Stomach (tissue), 9 donors: ENCODE results near the gene GNG7. TPM values are rescaled to one million over a fixed set of nuclear protein-coding genes. Genes with fewer than 3 reads are reported as not detected.
"Not testable (repeated sequence)": the region's sequence is repeated elsewhere in the genome, so short reads cannot be mapped to it uniquely, and the experiment has no call there.

Experiments
- DNase-seq, 2 donors: peaks; one replicate each; pipeline versions ENCODE4 v3.0.0 to v3.0.0-alpha.2; 2013 to 2019
- H3K27ac ChIP-seq, 5 donors: fragments of 200-600 bp in 4 of 5; sonication (generic) in 4 of 5; one replicate each; pipeline ENCODE4 v1.5.1; 2013 to 2019; ENCODE audit warnings: mild to moderate bottlenecking in 1 of 5, moderate library complexity in 1 of 5
- H3K27me3 ChIP-seq, 3 donors: fragments of 200-600 bp; sonication (generic); one replicate each; pipeline ENCODE4 v1.5.1; 2017 to 2019; ENCODE audit warnings: mixed run types in 1 of 3
- H3K36me3 ChIP-seq, 4 donors: fragments of 200-600 bp; sonication (generic); 1 replicate in 3 of 4; 2 replicates in 1 of 4; pipeline ENCODE4 v1.5.1; 2016 to 2019
- H3K4me1 ChIP-seq, 4 donors: fragments of 200-600 bp; sonication (generic); one replicate each; pipeline ENCODE4 v1.5.1; 2016 to 2019
- H3K4me3 ChIP-seq, 4 donors: fragments of 200-600 bp; sonication (generic) in 3 of 4; one replicate each; pipeline ENCODE4 v1.5.1; 2016 to 2019; ENCODE audit warnings: mild to moderate bottlenecking in 1 of 4
- H3K9me3 ChIP-seq, 4 donors: fragments of 200-600 bp; sonication (generic); one replicate each; pipeline ENCODE4 v1.5.1; 2016 to 2019
- CTCF ChIP-seq, 7 experiments: fragments of 450-650 bp in 4 of 7; fragments of 200-600 bp in 3 of 7; sonication (generic) in 3 of 7; IDR thresholded peaks; one replicate each; pipeline ENCODE4 v1.5.1; 2016 to 2019; ENCODE audit warnings: antibody characterized with exemption in 7 of 7, control low read depth in 2 of 7, mild to moderate bottlenecking in 1 of 7
- EP300 ChIP-seq: sonication (generic); formaldehyde crosslinking; IDR thresholded peaks from one replicate; pipeline ENCODE4 v1.6.1; 2017; ENCODE audit warnings: antibody characterized with exemption
- POLR2A ChIP-seq, 4 donors: fragments of 450-650 bp; IDR thresholded peaks; one replicate each; pipeline ENCODE4 v1.6.1; 2016; ENCODE audit warnings: antibody characterized with exemption in 4 of 4, control low read depth in 2 of 4, mild to moderate bottlenecking in 1 of 4, moderate library complexity in 1 of 4
- POLR2AphosphoS5 ChIP-seq, 3 donors: sonication (generic); formaldehyde crosslinking; IDR thresholded peaks; one replicate each; pipeline ENCODE4 v1.6.1; 2016; ENCODE audit warnings: antibody characterized with exemption in 3 of 3
- WGBS, 5 donors: extraction: QIAGEN DNeasy Blood & Tissue Kit in 3 of 5; methylation state at CpG; one replicate each; pipeline versions ENCODE4 v1.1.5 to v1.1.7; 2013 to 2018; 5-methylcytosine and 5-hydroxymethylcytosine counted together
- intact Hi-C: fragments of 100-400 bp; cut with DNase I; formaldehyde crosslinking; loops from one replicate; pipeline ENCODE4 v1.15.1; 2023; ENCODE audit warnings: low total_unique reads
- polyA plus RNA-seq, 3 donors: library from polyadenylated mRNA; stranded (reverse); fragments of 200-250 nt; gene quantifications; one replicate each; pipeline ENCODE4 v1.2.3, GENCODE V29; 2013
- total RNA-seq, 5 donors: library from RNA; depleted of rRNA; stranded (reverse); fragments of >200 nt; gene quantifications; one replicate each; pipeline versions ENCODE4 v1.1.0 to v1.2.3, GENCODE V29; 2014 to 2016
- donor health status: healthy with polysubstance abuse.
- donor health status: Bipolar disorder and iron deficiency.
- donor health status: healthy.

GNG7 gene
- total and polyA plus RNA-seq, 8 donors = 0.58 to 15.1 (median 4.3) TPM

DNA sequence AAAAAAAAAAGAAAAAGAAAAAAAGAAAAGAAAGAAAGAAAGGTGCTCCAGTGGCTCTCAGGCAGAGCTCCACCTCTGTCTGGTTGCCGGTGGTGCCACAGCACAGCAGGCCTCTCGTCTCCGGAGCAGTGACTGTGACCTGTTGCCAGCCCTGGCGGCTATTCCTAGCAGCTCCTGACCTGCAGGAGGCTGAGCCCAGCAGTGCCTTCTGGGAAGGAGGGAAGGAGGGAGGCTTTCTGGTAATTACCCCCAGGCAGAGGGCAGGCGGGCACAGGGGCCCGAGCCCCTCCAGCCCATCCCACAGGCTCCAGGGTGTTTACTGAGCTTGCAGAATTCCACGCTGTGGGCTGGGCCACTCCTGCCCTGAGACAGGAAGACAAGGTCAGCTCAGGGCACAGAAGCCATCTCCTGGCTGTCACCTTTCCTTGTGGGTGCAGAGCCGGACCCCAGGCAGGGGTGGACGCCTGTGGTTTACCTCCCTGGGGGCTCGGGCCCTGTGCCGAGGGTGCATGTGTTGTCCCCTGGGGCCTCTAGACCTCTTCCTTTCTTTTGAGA, 77.9 kb downstream of the GNG7 start:
- Histone ChIP-seq H3K36me3 (no peaks in the 10 kb centered on the region), H3K4me3 (no peak overlapping the region), H3K9me3 (no peaks in the 10 kb centered on the region), H3K27me3 (no peaks in the 10 kb centered on the region), H3K27ac (peak overlapping the region; percentile 43 to 87 (median 64)), H3K4me1 (peaks cover 34 to 82% (median 58%) of the 10 kb centered on the region in 4 donors)
- no peak for TF ChIP-seq POLR2AphosphoS5 (IDR thresholded peaks at IDR 0.05)
- peak in 3 of 7 experiments; percentile 6 to 32 (median 13) for TF ChIP-seq CTCF (IDR thresholded peaks at IDR 0.05)
- TF ChIP-seq POLR2A (IDR thresholded peaks at IDR 0.05) = no peak
- WGBS, 5 donors = 23 to 44% (median 38%) methylated on average over 4 to 11 of the region's 11 CpGs
- intact Hi-C loops = no loop called here
- DNase-seq = peak; percentile 54 to 75

GRCh38 chr19:2623798-2624197, 78.7 kb downstream of the GNG7 start:
- Histone ChIP-seq H3K4me1 (peaks cover 34 to 82% (median 60%) of the 10 kb centered on the region in 4 donors), H3K4me3 (no peak overlapping the region), H3K9me3 (no peaks in the 10 kb centered on the region), H3K27ac (peak overlapping the region in 2 of 5 donors; percentile 49 to 87), H3K27me3 (no peaks in the 10 kb centered on the region), H3K36me3 (no peaks in the 10 kb centered on the region)
- TF ChIP-seq POLR2A (IDR thresholded peaks at IDR 0.05) = no peak
- TF ChIP-seq POLR2AphosphoS5 (IDR thresholded peaks at IDR 0.05) = no peak
- TF ChIP-seq EP300 = no peak
- no peak for TF ChIP-seq CTCF (IDR thresholded peaks at IDR 0.05)
- DNase-seq = no peak
- intact Hi-C loops = no loop called here
- WGBS, 5 donors = 84 to 96% (median 91%) methylated on average over 12 of the region's 12 CpGs

DNA sequence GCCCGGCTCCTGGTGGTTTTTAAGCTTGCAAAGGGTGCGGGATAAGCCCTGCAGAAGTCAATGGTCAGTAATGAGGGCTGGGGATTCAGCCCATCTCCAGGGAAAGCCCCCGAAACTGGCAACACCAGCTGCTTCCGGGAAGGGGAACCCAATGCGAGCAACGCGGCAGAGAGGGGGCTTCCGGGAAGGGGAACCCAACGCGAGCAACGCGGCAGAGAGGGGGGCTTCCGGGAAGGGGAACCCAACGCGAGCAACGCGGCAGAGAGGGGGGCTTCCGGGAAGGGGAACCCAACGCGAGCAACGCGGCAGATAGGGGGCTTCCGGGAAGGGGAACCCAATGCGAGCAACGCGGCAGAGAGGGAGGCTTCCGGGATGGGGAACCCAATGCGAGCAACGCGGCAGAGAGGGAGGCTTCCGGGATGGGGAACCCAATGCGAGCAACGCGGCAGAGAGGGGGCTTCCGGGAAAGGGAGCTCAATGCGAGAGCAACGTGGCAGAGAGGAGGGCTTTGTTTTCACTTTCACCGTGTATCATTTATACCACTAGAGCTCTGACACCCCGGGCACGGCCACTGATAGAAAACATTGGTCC, 80.0 kb downstream of the GNG7 start:
- Histone ChIP-seq H3K4me1 (peaks cover 34 to 84% (median 57%) of the 10 kb centered on the region in 4 donors), H3K27ac (peak overlapping the region in 3 of 5 donors; percentile 78 to 90 (median 87))
- H3K4me3 ChIP-seq, DNase-seq, H3K9me3 ChIP-seq, intact Hi-C loops, H3K36me3 ChIP-seq, H3K27me3 ChIP-seq: not testable (repeated sequence)
- 77 to 92% (median 85%) methylated on average over 35 to 40 of the region's 40 CpGs for WGBS, 5 donors

GRCh38 chr19:2619076-2619475, 83.4 kb downstream of the GNG7 start:
- Histone ChIP-seq H3K4me1 (peaks cover 14 to 70% (median 40%) of the 10 kb centered on the region in 4 donors), H3K9me3 (peaks cover 0 to 7% (median 0%) of the 10 kb centered on the region in 4 donors), H3K36me3 (no peaks in the 10 kb centered on the region), H3K27ac (peak overlapping the region in 4 of 5 donors; percentile 22 to 87 (median 52)), H3K4me3 (no peak overlapping the region), H3K27me3 (no peaks in the 10 kb centered on the region)
- TF ChIP-seq CTCF (IDR thresholded peaks at IDR 0.05) (no peak), EP300 (no peak), POLR2AphosphoS5 (IDR thresholded peaks at IDR 0.05) (no peak), POLR2A (IDR thresholded peaks at IDR 0.05) (no peak)
- intact Hi-C loops = no loop called here
- WGBS, 5 donors = 70 to 80% (median 75%) methylated on average over 6 of the region's 6 CpGs
- no peak for DNase-seq

DNA sequence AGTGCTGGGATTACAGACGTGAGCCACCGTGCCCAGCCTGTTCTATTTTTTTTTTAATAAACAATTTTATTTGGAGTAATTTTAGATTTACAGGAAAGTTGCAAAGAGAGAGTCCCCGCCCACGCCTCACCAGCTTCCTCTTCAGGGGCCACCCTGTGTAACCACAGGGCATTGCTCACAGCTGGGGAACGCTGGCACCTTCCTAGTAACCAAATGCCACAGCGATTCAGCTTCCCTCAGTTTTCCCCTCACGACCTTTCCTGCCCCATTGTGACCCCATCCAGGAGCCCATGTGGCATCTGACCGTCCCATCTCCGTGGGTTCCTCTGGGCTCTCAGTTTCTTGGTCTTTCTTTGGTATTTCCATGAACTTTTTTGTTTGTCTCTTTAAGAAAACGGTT, 83.9 kb downstream of the GNG7 start:
- Histone ChIP-seq H3K27me3 (no peaks in the 10 kb centered on the region), H3K9me3 (peaks cover 0 to 7% (median 0%) of the 10 kb centered on the region in 4 donors), H3K4me3 (no peak overlapping the region), H3K27ac (peak overlapping the region in 3 of 5 donors; percentile 22 to 87 (median 73)), H3K4me1 (peaks cover 14 to 72% (median 43%) of the 10 kb centered on the region in 4 donors), H3K36me3 (no peaks in the 10 kb centered on the region)
- WGBS, 5 donors = 52 to 70% (median 64%) methylated on average over 10 of the region's 10 CpGs
- intact Hi-C loops = no loop called here
- peak; percentile 57 to 59 for DNase-seq
- TF ChIP-seq CTCF (IDR thresholded peaks at IDR 0.05) (no peak), EP300 (no peak), POLR2AphosphoS5 (IDR thresholded peaks at IDR 0.05) (no peak), POLR2A (IDR thresholded peaks at IDR 0.05) (no peak)
